GM18517 (cell line): ENCODE data around the gene ZNF783.

ENCODE experiments used
- ATAC-seq: cut with Tn5 transposase; IDR thresholded peaks from one replicate; pipeline ENCODE4 v1.9.1; 2021; ENCODE audit warnings: mild to moderate bottlenecking, moderate library complexity; ENCODE audit not compliant: unreplicated experiment

ZNF783 gene

DNA sequence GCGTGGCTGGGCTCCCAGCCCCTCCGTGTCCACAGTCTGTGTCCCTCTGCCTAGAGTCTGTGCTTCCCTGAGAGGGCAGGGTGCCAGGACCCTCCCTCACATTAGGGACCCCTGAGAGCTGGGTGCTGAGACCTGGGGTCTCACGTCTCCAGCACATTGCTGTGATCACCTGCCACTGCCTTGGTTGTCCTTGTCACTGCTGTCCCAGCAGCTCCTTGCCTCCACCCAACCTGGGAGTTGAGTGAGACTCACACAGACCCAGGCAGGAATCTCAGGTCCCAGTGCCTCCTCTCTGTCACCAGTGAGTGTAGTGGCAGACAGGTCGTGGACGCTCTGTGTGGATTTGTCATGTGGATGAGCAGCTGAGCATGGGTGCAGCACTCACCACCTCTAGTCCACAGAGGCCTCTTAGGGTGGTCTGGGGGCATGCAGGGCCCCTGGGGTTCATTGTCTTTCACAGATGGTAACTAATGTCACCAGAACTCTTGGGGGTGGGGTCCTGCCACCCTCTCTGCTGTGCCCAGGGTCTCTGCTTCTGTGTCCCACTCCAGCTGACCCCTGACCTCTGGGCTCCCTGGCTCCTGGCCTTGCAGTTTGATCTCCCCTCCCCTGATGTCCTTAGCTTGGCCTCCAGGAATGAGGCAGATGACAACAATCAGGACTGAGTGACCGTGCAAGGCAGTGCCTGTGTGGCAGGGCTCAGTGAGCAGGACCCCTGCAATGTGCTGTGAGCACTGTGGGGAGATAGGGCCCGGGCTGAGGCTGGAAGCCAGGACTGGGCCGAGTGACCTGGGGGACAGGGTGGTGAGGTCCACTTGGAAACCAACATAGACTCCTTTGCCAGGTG lies 18.9 kb downstream of the ZNF783 start:
- ATAC-seq, result no peak

DNA sequence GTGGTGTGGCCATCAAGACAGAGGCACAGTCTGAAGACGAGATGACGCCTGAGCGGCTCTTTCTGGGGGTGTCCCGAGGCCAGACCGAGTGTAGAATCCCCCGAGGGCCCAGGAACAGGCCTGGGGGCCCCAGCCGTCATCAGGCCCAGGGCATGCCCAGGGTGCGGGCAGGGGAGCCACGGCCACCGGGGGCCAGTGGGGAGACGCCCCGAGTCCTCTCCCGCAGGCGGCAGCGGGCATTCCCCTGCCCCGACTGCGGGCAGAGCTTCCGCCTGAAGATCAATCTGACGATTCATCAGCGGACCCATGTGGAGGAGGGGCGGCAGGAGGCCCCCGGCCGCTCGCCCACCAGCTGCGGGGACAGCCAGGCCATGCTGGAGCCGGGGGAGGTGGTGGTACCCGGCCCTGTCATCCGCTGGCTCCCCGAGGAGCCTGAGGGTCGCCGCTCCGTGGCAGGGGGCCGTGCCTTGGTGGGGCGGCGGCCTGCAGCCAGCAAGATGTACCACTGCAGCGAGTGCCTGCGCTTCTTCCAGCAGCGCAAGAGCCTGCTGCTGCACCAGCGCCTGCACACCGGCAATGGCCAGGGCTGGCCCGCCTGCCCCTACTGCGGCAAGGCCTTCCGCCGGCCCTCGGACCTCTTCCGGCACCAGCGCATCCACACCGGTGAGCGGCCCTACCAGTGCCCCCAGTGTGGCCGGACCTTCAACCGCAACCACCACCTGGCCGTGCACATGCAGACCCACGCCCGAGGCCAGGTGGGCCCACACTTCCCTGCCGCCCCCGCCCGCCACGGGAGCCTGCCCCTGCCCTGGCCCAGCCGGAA lies 19.7 kb downstream of the ZNF783 start:
- no peak for ATAC-seq

DNA sequence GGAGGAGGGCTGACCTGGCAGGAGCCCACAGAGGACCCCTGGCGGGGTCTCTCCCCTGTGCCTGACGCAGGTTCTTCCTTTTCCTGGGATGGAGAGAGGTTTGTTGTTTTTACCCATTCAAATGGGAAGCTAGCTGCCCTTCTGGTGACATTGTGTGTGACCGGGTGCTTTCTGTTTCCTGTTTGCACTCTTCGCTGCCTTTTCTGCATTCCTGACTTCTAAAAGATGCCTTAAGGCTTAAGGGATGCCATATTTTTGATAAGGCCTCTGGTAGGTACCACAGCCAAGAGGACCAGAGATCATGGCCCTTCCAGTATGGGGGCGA lies 20.3 kb downstream of the ZNF783 start:
- no peak for ATAC-seq

DNA sequence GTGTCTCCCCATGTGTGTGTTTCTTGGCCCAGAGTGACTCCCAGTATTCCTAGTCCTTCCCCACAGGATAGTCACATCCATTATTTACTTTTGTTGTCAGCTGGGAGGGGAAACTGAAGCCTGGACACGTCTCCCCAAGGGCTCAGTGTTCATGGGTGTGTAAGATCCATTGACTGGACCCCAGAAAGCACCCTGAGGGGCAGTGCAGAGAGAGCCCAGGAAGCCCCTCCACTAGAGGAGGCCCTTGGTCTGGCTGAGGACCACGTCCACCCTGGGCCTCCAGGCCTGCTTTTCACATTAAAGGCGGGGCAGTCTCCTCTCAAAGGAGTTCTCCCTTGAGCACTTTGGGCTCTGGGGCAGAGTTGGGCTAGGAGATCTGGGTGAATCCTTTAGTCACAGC lies 21.3 kb downstream of the ZNF783 start:
- ATAC-seq, result no peak

DNA sequence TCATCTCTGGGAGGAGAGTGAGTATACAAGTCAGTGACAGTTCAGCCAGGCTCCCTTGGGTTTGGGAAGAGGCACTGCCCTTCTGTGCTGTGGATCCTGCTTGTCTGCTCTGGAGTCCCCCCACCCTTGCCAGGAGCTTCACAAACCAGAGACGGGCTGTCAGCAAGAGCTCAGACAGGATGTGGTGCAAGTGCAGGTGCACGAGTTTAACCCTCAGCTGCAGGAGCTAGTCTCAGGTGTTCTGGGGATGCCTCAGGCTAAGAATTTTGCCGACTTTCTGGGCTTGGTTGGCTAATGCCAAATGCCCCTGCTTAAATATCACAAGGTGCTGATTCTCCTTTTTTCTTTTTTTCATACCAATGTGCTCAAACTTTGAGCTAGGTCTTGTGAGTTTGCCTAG lies 22.3 kb downstream of the ZNF783 start:
- ATAC-seq, result no peak

DNA sequence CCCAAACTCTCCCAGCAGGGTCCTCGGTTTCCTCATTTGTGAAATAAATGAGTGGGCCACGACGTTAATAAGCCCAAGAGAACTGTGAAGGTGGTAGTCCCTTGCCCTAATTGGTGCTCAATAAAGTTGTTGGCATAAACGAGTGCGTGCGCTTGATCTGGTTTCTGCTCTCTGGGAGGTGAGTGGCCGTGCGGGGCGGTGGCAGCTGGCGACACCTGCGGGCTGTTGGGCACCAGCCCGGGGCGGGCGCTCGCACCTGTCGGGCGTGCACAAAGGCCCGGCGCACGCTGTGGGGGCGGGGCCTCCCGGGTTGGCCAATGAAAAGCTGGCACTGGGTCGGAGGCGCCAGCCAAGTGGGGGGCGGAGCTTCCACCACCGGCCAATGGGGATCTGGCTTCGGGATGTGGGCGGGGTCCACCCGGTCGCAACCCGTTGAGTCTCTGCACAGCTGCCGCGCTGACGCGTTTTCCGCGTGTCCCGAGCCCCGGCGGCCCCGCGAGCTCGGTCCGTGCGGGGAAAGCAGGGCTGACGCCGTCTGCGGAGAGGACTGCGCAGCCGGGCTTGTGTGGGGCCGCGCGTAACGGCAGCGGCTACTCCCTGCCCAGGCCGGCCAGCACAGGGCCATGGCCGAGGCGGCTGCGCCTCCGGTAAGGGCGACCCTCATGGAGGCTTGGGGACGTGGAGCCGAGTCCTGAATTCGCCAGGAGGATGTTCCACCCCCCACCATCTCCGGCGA lies 23.0 kb downstream of the ZNF783 start:
- ATAC-seq, result peak; percentile 98

DNA sequence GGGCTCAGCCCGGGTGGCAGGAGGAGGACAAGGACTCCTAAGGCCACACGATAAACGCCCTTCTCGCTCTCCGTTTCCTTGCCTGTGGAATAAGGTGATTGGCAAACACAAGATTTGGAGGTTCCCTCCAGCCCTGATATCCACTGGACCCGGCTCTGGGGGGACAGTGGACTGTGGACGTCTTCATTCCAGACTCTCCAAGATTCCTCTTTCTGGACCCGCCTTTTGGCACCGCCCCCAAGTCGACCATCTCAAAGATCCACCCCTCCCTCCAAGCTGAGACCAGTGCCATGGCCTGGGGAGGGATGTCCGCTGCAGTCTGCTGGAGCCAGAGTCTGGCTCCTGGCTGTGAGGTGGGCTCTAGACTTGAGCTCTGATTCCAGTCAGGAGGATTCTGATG lies 23.6 kb downstream of the ZNF783 start:
- ATAC-seq, result no peak

DNA sequence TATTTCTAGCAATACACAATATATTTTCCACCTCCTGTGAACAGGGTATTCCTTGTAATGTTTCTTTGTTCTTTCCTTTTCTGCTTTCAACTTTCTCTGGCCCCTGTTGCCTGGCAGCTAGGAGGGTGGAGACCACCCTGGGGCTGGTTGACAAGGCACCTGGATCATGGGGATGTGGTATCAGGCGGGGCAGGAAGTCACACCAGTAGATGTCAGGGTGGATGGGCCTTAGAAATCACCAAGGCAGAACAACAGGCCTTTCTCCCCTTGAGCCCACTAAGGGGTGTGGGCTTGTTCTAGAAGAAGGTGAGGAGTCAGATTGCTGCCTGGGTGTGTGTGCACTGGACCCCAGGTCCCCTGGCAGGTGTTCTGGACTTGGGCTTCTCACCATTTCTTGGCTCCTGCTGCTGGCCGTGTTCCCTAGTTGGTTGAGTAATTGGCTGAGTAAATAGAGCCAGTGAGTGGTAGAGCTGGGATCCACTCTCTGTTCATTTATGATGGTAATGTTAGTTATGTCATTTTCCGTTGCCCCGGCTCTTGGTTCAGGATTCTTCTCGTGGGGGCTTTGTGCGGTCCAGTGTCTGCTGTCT lies 24.9 kb downstream of the ZNF783 start:
- ATAC-seq, result no peak

DNA sequence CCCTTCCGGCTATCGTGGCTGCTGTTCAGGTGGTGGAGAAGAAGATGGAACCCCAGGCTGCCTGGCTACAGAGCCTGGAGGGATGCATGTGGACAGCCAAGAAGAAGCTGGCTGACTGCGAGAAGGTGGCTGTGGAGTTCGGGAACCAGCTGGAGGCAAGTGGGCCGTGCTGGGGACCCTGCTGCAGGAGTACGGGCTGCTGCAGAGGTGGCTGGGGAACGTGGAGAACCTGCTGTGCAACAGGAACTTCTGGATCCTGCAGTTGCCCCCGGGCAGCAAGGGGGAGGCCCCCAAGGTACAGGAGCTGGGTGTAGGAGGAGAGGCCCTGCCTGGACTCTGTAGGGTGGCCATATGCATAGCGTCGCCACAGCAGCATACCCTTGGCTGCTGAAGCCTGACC lies 25.6 kb downstream of the ZNF783 start:
- ATAC-seq, result no peak

DNA sequence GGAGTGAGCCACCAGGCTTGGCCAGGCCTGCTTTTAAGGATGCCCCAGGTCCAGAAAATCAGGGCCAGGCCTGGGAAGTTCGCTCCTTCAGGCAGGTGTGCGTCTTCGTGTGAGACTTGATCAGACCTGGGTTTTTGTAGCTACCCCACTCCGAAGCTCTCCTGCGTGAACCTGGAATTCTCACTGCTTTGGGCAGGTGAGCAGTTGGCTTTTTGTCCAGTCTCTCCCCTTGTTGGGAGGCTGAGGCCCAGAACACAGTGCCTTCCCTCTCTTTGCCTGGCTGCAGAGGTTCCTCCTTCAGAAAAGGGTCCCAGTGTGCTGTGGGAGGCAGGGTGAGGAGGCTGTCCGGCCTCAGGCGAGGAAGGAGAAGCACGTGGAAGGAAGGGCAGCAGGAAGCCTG lies 27.3 kb downstream of the ZNF783 start:
- ATAC-seq, result no peak

DNA sequence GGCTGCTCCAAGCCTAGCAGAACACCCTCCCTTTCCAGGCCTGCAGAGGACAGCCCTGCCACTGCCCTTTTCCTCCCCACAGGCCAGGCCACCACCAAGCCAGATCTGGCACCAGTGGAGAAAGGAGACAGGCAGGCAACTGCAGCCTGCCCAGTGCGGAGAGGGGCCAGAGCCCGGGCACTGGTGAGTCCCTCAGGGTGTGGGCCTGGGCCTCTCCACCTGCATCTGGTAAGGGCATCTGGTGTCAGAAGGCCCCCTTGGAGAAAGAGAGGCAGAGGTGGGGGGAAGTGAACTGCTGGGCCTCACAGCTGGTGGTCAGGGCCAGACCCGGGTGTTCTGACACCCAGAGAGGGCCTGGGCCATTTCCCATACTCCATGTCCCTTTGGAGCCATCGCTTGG lies 27.9 kb downstream of the ZNF783 start:
- ATAC-seq, result no peak

DNA sequence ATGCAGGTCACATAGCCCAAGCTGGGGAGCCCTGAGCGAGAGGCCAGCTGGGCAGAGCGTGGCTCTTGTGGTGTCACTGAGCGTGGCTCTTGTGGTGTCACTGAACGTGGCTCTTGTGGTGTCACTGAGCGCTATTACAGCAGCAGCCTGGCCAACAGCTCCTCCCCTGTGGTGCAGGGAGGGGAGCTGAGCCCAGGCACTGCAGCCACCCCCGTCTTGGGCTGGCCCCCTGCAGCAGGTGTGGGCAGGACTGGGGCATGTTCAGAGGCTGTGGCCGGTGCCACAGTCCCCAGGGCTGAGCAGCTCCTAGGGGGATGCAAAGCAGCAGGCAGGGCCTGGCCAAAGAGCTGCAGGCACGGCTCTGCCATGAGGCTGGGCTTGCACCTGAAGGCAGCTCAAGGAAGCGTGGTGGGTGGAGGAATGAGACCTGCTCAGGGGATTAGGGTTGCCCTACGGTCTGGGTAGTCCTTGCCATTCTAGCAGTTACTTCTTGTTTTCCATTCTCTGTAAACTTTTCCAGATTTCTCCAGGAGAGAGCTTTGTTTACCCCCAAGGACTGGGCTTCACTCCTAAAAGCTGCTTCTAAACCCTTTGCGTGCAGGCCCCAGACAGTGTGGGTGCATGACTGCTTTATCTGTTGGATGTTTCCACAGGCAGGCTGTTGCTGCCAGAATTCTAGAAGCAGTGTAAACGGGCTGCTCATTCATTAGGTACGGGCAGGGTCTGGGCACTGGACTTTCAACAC lies 29.2 kb downstream of the ZNF783 start:
- no peak for ATAC-seq

DNA sequence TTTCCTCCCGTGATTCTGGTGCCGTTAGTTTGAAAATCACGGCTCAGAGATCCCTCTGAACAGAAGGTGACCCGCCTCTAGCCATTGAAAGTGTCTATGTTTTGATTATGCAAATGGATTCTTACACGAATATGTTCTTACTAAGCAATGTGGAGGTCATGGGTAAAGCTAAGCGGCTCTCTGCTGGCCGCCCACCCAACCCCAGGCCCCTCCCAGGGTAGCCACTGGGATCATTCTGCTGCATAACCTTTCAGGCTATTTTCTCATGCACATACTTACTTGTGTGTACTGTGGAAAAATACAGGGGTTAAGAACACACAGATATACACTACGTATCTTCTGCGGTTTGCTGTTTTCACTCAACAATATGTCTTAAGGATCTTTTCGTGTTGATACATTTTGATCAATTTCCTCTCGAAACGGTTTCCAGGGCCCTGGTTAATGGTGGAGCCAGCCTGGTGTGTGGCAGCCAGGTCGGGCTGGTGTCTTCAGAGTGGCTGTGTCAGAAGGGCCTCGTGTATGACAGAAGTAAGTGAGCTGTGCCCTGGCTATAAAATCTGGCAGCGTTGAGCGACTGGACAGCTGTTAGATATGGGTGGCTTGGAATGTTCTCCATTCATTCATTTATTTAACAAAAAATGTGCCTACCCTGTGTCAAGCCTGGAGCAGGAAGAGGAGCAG lies 29.9 kb downstream of the ZNF783 start:
- no peak for ATAC-seq

DNA sequence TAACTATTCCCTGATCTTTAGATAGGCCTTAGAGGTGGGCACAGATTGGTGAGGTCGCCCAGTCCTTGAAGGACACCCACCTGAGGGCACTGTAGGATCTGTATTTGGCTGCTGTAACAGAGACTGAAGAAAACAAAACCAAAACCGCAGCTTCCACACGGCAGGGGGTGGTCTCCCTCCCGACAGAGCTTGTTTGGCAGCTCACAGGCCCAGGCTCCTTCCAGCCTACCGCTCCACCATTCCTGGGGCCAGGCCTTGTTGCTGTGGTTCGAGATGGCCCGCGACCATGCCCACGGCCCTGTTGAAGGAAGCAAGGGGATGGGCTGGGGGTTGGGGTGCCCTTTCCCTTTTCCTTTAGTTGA lies 30.4 kb downstream of the ZNF783 start:
- no peak for ATAC-seq

DNA sequence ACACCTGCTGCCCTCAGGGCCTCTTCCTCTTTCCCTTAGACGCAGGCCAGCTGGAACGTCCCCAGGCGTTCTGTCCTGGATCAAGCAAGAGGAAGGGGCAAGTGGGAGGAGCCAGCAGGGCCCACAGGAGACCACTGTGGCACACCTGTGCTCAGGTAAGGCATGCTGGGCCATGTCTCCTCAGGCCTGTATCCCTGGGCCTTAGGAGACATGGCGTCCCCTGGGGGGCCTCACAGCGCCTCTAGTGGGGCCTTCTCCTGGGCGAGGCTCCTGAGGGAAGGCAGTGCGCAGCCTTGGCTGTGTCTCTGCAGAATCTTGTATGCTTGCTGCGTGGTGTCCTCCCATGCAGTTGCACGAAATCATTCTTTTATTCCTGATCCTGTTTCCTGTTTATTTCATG lies 31.3 kb downstream of the ZNF783 start:
- no peak for ATAC-seq

DNA sequence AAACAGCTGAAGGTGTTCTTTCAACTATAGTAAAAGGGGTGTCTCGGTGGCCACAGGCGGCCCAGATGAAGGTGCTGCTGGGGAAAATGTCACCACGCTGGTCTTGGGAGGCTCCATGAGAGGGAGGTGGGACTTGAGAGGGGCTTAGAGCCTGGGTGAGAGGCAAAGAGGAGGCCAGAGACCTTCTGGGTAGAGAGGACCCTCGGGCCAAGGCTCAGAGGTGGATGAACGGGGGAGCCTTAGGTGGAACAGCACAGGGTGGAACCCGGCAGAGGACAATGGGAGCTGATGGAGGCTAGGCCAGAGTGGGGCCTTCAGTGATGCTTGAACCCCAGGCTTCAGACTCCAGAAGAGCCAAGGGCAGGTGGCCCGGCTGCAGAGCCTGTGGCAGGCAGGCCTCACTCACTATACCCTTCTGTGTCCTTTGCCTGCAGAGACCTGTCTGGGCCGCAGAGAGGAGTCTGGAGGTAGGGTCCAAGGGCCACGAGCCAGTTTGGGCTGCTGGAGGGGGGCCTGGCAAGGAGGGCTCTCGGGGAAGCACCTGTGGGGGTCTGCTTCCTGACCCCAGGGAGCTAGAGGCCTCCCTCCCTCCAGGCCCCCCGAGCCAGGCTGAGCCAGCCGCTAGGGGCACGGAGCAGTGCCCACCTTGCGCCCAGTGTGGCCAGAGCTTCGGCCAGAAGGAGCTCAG lies 32.1 kb downstream of the ZNF783 start:
- no peak for ATAC-seq

DNA sequence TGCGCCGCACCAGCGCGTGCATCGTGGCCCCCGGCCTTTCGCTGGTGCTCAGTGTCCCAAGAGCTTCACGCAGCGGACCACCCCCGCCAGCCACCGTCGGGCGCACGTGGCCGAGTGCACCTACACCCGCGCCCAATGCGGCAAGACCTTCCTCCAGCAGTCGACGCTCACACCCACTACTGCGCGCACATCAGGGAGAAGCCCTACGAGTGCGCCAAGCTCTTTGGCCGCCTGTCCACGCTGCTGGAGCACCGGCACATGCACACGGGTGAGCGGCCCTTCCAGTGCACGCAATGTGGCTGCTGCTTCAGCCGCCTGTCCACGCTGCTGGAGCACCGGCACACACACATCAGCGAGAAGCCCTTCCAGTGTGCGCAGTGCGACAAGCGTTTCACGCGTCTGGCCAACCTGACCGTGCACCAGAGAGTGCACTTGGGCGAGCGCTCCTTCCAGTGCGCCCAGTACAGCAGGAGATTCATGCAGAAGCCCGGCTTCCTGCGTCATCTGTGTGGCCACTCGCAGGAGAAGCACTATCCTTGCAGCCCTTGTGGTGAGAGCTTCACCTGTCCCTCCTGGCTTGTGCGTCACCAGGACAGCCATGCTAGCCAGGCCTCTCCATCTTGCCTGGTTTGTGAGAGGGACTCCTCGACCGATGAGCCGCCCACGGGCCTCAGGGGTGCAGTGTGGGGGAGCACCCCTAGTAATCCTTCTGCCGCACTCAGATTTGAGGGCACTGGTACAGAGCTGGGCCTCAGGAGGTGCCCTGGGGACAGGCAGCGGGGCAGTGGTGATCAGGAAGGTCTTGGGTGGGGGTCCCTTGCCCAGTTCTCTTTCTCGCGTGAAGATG lies 32.9 kb downstream of the ZNF783 start:
- ATAC-seq, result no peak

DNA sequence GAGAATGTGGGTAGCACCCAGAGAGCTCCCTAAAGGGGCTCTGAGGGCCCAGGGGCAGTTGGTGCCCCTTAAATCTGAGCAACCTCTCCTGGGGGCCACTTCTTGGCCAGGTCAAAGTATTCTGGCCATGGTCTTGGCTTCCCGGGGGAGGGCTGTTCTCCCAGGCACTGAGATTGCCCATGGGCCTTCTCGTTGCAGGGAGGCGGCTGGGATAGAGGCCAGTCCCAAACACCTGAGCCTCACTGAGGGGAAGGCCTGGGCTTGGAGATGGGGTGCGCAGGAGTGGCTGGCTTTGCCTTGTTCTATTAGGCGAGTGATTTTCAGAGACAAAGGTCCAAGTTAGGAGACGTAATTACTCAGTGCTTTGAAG lies 33.5 kb downstream of the ZNF783 start:
- ATAC-seq, result no peak

DNA sequence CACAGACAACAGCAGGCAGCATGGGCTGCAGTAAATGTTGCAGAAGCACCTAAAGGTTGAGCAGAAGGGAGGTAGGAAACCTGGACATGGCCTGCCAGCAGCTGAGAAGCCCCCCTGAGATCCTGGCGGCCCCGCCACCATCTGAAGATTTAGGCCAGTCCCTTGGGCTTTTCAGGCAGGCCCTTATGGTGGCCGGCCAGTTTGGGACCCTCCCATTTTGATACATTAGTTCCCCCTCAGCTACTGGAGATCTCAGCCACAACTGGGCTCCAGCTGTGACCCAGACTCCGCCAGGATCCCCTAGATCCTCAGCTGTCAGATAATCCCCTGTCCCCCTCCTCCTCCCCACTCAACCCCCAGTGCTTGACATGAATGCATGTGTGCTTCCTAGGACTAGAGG lies 34.4 kb downstream of the ZNF783 start:
- no peak for ATAC-seq
